ENCODE results near the gene SLIT3.

- TF ChIP-seq EZH2 (IDR thresholded peaks at IDR 0.05) (no peak), EZH2phosphoT487 (IDR thresholded peaks at IDR 0.05) (no peak), CTCF (IDR thresholded peaks at IDR 0.05) (no peak)
Measured at GRCh38 chr5:168648576-168648975, 652.4 kb downstream of the SLIT3 start.
